IPS-18a (cell line): ENCODE measurements around the gene ATP1B3.
A peak's percentile ranks its signal among the peaks of the same experiment; 100 is the strongest.

Experiments used
- H3K27ac ChIP-seq: one replicate; pipeline ENCODE4 v1.5.1; 2013; ENCODE audit warnings: low read length
- H3K27me3 ChIP-seq: one replicate; pipeline ENCODE4 v1.6.1; 2013; ENCODE audit warnings: mild to moderate bottlenecking, low read length; ENCODE audit not compliant: control insufficient read depth, insufficient read depth
- H3K36me3 ChIP-seq: one replicate; pipeline ENCODE4 v1.6.1; 2013; ENCODE audit warnings: low read depth, low read length; ENCODE audit not compliant: control insufficient read depth
- H3K4me1 ChIP-seq: one replicate; pipeline ENCODE4 v1.6.1; 2013; ENCODE audit warnings: low read depth, low read length; ENCODE audit not compliant: control insufficient read depth
- H3K4me3 ChIP-seq: one replicate; pipeline ENCODE4 v1.5.1; 2013; ENCODE audit warnings: low read length
- H3K9ac ChIP-seq: one replicate; pipeline ENCODE4 v1.6.1; 2013; ENCODE audit warnings: mild to moderate bottlenecking, low read length, moderate library complexity
- H3K9me3 ChIP-seq: one replicate; pipeline ENCODE4 v1.6.1; 2013; ENCODE audit warnings: low read depth, low read length; ENCODE audit not compliant: control insufficient read depth

The ATP1B3 gene

GRCh38 chr3:141862279-141862816, 14.1 kb upstream of the ATP1B3 start:
- Histone ChIP-seq H3K4me3 (no peak overlapping the region), H3K9me3 (no peaks in the 10 kb centered on the region), H3K9ac (no peak overlapping the region), H3K27ac (no peak overlapping the region), H3K27me3 (no peaks in the 10 kb centered on the region), H3K36me3 (no peaks in the 10 kb centered on the region), H3K4me1 (no peaks in the 10 kb centered on the region)

- Histone ChIP-seq H3K4me3 (no peak overlapping the region), H3K9me3 (no peaks in the 10 kb centered on the region), H3K9ac (no peak overlapping the region), H3K36me3 (no peaks in the 10 kb centered on the region), H3K4me1 (no peaks in the 10 kb centered on the region), H3K27me3 (no peaks in the 10 kb centered on the region), H3K27ac (no peak overlapping the region)
Measured at GRCh38 chr3:141863491-141863890, 13.0 kb upstream of the ATP1B3 start.

GRCh38 chr3:141864281-141864970, 12.0 kb upstream of the ATP1B3 start:
- Histone ChIP-seq H3K9me3 (no peaks in the 10 kb centered on the region), H3K27ac (no peak overlapping the region), H3K9ac (no peak overlapping the region), H3K27me3 (no peaks in the 10 kb centered on the region), H3K36me3 (no peaks in the 10 kb centered on the region), H3K4me1 (no peaks in the 10 kb centered on the region), H3K4me3 (no peak overlapping the region)

GRCh38 chr3:141865101-141865500, 11.3 kb upstream of the ATP1B3 start:
- Histone ChIP-seq H3K9me3 (no peaks in the 10 kb centered on the region), H3K36me3 (no peaks in the 10 kb centered on the region), H3K4me3 (no peak overlapping the region), H3K27me3 (no peaks in the 10 kb centered on the region), H3K4me1 (no peaks in the 10 kb centered on the region), H3K27ac (no peak overlapping the region), H3K9ac (no peak overlapping the region)

GRCh38 chr3:141870091-141870687, 6.3 kb upstream of the ATP1B3 start:
- Histone ChIP-seq H3K4me1 (peaks cover 3% of the 10 kb centered on the region), H3K36me3 (no peaks in the 10 kb centered on the region), H3K4me3 (no peak overlapping the region), H3K9me3 (no peaks in the 10 kb centered on the region), H3K27ac (no peak overlapping the region), H3K27me3 (no peaks in the 10 kb centered on the region), H3K9ac (no peak overlapping the region)

GRCh38 chr3:141875374-141875892, 1.0 kb upstream of the ATP1B3 start:
- peaks cover 15% of the 10 kb centered on the region for H3K4me1 ChIP-seq
- peak overlapping the region; percentile 98 for H3K4me3 ChIP-seq
- H3K27me3 ChIP-seq = no peaks in the 10 kb centered on the region
- no peaks in the 10 kb centered on the region for H3K9me3 ChIP-seq
- no peak overlapping the region for H3K27ac ChIP-seq
- H3K9ac ChIP-seq = peak overlapping the region; percentile 56
- no peaks in the 10 kb centered on the region for H3K36me3 ChIP-seq

- Histone ChIP-seq H3K9me3 (no peaks in the 10 kb centered on the region), H3K4me3 (peak overlapping the region; percentile 98), H3K36me3 (no peaks in the 10 kb centered on the region), H3K27ac (no peak overlapping the region), H3K9ac (peak overlapping the region; percentile 56), H3K4me1 (peaks cover 15% of the 10 kb centered on the region), H3K27me3 (no peaks in the 10 kb centered on the region)
Measured at GRCh38 chr3:141875893-141876380, 506 bp upstream of the ATP1B3 start.

- H3K9me3 ChIP-seq = no peaks in the 10 kb centered on the region
- peak overlapping the region; percentile 49 for H3K27ac ChIP-seq
- H3K4me1 ChIP-seq = peaks cover 15% of the 10 kb centered on the region
- H3K4me3 ChIP-seq = peak overlapping the region; percentile 98
- no peaks in the 10 kb centered on the region for H3K36me3 ChIP-seq
- peak overlapping the region; percentile 96 for H3K9ac ChIP-seq
- no peaks in the 10 kb centered on the region for H3K27me3 ChIP-seq
Measured at GRCh38 chr3:141876891-141877621, 613 bp downstream of the ATP1B3 start.

GRCh38 chr3:141877911-141878310, 1.5 kb downstream of the ATP1B3 start:
- peak overlapping the region; percentile 98 for H3K4me3 ChIP-seq
- no peaks in the 10 kb centered on the region for H3K27me3 ChIP-seq
- H3K9ac ChIP-seq = peak overlapping the region; percentile 96
- H3K9me3 ChIP-seq = no peaks in the 10 kb centered on the region
- H3K36me3 ChIP-seq = no peaks in the 10 kb centered on the region
- peaks cover 15% of the 10 kb centered on the region for H3K4me1 ChIP-seq
- H3K27ac ChIP-seq = no peak overlapping the region

GRCh38 chr3:141878326-141878725, 1.9 kb downstream of the ATP1B3 start:
- Histone ChIP-seq H3K36me3 (no peaks in the 10 kb centered on the region), H3K27me3 (no peaks in the 10 kb centered on the region), H3K27ac (no peak overlapping the region), H3K4me1 (peaks cover 15% of the 10 kb centered on the region), H3K9me3 (no peaks in the 10 kb centered on the region), H3K9ac (peak overlapping the region; percentile 96), H3K4me3 (peak overlapping the region; percentile 98)

GRCh38 chr3:141878817-141879216, 2.4 kb downstream of the ATP1B3 start:
- Histone ChIP-seq H3K9ac (no peak overlapping the region), H3K4me1 (peaks cover 15% of the 10 kb centered on the region), H3K36me3 (no peaks in the 10 kb centered on the region), H3K9me3 (no peaks in the 10 kb centered on the region), H3K27me3 (no peaks in the 10 kb centered on the region), H3K4me3 (peak overlapping the region; percentile 98), H3K27ac (no peak overlapping the region)
